NCI-H2107 (cell line): ENCODE results near the gene GSK3B.
"Not testable (repeated sequence)": the region's sequence is repeated elsewhere in the genome, so short reads cannot be mapped to it uniquely, and the experiment has no call there.

Source experiments
- DNase-seq: peaks from one replicate; lab custom pipeline; 2025; lab: John Stamatoyannopoulos, UW

Gene GSK3B

DNA sequence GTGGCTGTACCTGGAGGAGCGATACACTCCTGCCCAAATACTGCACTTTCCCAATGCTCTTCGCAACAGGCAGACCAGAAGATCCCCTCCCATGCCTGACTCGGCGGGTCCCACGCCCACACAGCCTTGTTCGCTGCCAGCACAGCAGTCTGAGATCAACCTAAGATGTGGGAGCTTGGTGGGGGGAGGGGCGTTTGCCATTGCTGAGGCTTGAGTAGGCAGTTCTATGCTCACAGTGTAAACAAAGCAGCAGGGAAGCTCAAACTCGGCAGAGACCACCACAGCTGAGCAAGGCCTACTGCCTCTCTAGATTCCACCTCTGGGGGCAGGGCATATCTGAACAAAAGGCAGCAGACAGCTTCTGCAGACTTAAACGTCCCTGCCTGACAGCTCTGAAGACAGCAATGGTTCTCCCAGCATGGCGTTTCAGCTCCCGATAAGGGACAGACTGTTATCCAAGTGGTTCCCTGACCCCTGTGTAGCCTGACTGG, 90.2 kb downstream of the GSK3B start:
- not testable (repeated sequence) for DNase-seq

DNA sequence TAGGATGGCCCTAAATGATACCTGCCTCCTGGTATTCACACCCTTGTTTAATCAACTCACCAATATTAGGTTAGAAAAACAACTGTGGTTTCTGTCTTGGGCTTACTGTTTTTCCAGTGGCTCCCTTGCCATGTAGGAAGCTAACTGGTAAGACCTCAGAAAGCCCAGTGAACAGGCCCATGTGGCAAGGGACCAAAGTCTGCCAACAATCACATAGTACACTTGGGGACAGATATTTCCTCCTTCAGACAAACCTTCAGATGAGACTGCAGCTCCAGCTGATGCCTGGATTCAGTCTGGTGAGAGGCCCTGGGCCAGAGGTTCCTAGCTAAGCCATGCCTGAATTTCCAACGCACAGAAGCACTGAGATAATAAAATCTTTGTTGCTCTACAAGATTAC, 96.1 kb downstream of the GSK3B start:
- no peak for DNase-seq

DNA sequence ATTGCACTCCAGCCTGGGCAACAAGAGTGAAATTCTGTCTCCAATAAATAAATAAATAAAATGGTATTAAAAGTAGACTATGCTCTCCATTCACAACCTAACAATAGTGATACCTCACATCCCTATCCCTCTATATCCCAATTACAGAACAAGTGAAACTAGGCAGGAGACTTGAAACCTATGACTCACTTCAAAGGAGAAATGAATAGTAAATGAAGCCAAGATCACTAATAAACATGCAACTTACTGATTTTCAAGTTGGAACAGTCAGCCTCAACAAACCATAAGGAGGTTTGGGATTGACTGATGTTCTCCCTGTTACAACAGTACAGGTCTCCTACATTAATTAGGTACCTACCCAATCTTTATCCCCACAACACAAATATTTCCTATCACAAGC, 103.4 kb downstream of the GSK3B start:
- DNase-seq, result no peak

DNA sequence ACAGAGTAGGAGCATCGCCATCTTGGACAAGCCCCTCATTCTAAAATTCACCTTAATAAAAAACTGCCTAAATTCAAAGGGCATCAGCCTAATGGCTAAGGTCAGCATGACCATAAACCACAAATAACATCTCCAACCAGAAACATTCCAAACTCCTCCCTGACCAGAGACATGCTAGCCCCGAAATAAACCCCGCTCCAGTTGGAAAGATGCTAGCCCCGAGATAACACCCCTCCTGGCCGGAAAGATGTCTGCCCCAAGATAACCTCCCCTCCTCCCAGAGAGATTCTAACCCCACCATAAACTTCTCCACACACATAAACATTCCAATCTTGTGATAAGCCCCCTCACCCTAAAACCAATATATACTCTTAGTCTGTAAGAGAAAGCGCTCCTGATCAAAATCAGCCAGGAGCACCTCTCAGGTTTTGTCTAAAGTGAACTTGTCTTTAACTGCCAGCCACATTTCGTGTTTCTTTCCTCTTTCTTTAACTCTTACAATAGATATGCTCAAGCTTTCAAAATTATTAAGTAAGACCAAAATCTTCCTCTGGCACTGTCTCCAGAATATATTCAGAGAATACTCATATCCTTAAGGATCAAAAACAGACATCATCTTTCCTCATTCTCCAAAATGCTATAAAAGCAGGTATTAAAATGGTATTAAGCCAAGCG, 104.1 kb downstream of the GSK3B start:
- DNase-seq, result no peak

DNA sequence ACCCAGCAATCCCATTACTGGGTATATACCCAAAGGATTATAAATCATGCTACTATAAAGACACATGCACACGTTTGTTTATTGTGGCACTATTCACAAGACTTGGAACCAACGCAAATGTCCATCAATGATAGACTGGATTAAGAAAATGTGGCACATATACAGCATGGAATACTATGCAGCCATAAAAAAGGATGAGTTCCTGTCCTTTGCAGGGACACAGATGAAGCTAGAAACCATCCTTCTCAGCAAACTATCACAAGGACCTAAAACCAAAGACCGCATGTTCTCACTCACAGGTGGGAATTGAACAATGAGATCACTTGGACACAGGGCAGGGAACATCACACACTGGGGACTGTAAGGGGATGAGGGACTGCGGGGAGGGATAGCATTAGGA, 107.4 kb downstream of the GSK3B start:
- not testable (repeated sequence) for DNase-seq

DNA sequence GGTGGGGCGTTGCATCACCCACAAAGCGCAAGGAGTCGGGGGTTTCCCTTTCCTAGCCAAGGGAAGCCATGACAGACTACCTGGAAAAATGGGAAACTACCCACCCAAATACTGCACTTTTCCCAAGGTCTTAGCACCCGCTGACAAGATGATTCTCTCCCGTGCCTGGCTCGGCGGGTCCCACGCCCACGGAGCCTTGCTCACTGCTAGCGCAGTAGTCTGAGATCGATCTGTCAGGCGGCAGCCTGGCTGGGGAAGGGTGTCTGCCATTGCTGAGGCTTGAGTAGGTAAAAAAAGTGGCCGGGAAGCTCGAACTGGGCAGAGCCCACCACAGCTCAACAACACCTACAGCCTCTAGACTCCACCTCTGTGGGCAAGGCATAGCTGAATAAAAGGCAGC, 112.9 kb downstream of the GSK3B start:
- DNase-seq, result no peak

DNA sequence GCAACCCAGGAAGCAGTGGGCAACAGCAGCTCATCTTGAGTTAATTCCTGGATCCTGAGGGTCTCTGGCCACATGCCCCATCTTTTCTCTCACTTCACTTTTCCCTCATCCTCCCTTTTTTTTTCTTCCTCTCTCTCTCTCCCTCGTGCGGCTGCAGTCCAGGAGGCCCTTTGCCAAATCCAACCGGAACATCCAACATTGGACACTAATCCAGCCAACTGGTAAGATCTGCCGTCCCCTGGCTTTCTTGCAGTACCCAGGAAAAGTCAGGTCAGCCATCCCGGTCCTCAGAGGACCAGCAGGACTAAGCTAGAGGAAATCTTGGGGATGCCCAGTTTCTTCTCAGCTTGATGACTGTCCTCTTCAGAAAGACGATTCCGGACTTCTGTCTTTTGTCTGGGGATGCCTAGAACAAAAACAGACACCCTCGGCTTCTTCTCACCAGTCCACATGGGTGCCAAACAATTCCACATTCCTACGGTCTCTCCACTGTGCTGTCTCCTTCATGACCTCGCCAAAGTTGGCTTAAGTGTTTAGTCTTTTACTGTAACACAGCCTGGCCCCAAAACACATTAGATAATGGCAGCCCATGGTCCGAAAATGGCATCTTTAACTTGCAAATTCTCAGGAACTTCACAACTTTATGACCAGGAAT, 115.6 kb downstream of the GSK3B start:
- DNase-seq, result no peak

DNA sequence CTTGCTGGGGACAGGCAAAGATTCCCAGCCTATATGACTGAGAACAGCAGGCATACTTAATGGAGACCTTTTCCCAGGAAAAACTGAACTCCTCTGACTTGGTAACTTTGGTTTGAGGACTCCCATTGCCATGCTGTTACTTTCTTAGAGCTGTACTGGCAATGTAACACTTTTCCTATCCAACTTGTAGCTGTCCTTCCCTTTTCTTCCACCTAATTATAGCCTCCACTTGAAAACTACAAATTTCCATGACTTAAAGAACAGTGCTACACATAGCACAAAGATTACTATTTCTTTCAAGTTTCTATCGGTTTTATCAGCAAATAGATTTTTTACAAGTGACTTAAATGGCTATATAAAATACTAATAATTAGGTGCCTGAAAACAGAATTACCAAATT, 116.9 kb downstream of the GSK3B start:
- DNase-seq, result no peak

DNA sequence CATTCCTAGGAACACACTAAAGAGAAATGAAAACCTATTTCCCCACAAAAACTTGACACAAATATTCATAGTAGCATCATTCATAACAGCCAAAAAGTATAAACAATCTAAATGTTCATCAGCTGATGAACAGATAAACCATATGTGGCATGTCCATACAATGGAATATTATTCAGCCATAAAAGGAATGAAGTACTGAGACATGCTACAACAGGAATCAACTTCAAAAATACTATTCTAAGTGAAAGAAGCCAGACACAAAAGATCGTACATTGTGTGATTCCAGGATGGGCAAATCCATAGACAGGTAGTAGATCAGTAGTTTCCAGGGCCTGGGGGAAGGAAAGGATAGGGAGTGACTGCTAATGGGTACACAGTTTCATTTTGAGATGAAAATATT, 118.0 kb downstream of the GSK3B start:
- no peak for DNase-seq

DNA sequence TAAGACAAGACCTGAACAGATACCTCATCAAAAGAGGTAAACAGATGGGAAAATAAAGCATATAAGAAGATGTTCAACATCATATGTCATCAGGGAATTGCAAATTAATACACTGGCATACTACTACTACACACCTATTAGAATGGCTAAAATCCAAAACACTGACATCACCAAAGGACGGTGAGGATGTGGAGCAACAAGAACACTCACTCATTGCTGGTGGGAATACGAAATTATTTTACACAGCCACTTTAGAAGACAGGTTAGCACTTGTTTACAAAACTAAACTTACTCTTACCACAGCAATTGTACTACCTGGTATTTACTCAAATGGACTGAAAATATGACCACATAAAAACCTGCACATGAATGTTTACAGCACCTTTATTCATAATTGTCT, 119.6 kb downstream of the GSK3B start:
- DNase-seq, result no peak

DNA sequence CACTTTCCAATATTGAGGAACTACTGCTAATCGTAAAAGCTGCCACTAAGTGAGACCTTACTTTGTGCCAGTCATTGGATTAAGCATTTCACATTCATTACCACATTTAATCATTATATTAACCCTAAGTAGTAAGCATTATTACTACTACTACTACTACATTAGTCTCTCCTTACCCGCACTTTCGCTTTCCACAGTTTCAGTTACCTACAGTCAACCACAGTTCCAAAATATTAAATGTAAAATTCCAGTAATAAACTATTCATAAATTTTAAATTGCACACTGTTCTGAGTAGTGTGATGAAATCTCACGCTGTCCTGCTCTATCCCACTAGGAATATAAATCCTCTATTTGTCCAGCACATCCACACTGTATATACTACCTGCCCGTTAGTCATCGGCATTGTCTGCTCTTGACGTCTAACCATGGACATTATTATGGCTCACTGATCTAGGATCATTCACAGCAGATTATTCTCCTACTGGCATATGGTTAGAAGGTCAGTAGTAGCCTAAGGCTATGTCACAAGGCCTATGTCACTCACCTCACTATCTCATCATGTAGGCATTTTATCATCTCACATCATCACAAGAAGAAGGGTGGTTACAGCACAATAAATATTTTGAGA, 121.1 kb downstream of the GSK3B start:
- DNase-seq, result no peak

DNA sequence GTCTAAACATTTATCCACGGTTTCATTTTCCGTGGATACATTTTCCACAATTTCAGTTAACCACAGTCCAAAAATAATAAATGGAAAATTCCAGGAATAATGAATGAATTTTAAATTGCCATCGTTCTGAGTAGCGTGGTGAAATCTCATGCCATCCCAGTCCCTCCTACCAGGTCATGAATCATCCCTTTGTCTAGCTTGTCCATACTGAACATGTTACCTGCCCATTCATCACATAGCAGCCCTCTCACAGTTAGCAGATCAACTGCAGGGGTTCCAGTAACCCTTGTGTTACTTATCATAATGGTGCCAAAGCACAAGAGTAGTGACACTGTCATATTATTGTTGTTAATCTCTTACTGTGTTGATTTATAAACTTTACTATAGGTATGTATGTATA, 124.5 kb downstream of the GSK3B start:
- DNase-seq, result no peak

DNA sequence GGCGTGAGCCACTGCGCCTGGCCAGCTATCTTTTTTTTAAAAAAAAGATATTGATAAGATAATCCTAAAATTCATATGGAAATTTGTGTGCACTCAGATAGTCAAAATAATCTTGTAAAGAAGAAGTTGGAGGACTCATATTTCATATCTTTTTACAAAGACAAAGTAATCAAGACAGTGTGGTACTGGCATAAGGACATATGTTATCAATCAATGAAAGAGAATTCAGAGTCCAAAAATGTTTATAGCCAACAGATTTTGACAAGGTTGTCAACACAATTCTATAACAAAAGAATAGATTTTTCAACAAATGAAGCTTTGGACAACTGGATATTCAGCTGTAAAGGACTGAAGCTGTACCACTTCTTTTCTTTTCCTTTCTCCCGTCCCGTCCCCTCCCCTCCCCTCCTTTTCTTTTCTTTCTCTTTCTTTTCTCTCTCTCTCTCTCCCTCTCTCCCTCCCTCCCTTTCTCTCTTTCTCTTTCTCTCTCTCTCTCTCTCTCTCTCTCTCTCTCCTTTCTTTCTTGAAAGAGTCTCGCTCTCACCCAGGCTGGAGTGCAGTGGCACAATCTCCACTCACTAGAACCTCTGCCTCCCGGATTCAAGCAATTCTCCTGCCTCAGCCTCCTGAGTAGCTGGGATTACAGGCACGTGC, 126.8 kb downstream of the GSK3B start:
- DNase-seq, result no peak

DNA sequence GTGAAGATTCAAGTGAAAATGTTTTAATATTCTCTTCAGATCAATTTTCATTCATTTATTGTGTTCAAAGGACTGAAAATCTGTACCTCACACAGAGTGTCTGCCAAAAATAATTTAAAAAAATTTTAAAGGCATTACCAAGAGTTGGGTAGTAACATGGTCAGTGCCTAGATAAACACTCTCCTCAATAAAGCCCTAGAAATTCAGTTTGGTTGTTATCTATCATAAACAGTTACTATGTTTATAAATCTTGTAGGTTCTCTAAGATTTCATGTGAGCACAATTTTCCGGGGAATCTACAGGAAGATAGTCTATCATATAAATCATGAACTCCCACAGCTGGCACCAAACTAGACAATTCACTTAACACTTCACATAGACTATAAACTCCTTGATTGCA, 128.6 kb downstream of the GSK3B start:
- no peak for DNase-seq

DNA sequence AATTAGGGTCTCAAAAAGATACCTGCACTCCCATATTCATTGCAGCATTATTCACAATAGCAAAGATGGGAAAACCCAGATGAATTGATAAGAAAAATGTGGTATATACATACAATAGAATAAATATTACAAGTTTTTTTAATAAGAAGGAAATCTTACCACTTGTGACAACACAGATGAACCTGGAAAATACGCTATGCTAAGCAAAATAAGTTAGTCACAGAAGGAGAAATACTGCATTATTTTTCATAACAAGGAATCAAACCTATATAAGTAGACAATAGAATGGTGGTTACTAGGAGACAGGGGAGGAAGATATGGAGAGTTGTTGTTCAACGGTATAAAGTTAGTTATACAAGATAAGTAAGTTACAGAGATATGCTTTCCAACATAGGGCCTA, 130.0 kb downstream of the GSK3B start:
- no peak for DNase-seq

DNA sequence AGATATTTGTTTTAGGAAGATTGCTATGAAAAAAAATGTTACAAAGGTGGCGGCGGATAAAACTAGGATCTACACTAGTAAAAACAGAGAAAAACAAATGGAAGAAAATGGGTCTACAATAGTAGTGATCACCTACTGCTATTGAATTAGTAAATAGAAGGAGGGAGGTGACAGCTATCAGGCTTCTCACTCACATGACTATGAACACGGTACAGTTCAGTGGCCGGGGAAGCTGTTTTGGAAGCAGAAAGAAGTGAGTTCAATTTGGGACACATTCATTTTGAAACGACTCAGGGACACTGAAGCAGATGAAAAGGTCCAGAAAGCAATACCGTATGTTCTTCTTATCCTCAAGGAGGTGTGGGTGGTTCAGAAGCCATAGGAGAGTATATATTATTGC, 138.3 kb downstream of the GSK3B start:
- no peak for DNase-seq

DNA sequence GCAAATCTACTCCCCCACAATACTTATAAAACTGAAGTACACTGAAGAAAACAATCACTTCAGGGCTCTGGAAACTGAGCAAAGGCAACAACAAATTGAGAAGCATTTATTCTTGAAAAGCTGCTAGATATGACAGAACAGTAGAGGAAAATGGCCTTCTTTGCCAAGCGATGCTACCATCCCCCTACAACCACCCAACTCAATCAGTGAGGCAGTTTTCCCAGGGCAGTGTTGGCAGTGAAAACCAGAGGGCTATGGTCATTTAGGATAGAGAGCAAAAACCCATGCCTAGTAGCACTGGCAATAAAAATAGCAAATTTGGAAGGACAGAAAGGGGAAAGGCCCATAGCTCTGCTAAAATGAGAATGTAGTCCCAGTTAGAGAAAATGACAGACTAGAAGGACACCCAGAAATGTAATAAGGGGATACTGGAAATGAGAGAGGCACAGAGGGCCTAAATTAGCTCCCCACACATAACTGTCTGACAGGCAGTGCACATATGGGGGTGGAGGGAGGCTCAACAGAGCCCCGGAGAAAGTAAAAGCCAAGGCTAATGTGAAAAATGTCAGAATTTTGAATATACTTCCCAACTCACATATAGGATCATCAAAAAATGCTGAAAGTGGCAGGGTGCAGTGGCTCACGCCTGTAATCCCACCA, 143.5 kb downstream of the GSK3B start:
- no peak for DNase-seq

DNA sequence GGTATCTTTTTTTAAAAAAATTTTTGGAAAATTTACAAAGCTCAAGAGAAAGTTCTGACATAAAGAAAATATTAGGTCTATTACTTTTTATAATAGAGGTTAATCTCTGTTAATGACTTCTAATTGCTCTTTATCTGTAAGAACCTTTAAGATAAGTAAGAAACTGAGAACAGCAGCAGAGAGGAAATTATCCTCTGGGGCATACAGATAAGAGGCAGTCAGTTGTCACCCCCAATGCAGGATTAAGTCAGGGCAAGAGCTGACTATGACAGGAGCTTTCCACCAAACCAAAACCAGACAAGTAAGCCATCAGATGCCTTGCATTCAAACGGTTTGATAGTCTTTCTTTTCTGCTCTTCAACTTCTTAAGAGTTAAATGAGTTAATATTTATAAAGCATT, 149.0 kb downstream of the GSK3B start:
- DNase-seq, result no peak

DNA sequence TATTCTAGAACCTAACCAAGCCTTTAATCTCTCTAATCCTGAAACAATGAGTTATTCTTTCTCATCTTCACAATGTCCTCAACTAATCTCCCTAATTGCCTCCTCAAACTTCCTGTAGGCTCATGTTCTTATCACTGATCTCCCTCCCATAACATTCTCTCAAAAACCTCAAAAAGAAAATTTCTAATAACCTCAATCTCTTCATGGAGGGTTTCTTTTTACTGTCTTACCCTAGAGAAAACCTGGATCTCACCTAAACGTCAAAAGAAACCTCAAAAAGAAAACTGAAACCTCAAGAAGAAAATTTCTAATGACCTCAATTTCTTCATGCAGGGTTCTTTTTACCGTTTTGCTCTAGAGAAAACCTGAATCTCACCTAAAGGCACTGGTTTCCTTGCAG, 150.2 kb downstream of the GSK3B start:
- DNase-seq, result no peak

DNA sequence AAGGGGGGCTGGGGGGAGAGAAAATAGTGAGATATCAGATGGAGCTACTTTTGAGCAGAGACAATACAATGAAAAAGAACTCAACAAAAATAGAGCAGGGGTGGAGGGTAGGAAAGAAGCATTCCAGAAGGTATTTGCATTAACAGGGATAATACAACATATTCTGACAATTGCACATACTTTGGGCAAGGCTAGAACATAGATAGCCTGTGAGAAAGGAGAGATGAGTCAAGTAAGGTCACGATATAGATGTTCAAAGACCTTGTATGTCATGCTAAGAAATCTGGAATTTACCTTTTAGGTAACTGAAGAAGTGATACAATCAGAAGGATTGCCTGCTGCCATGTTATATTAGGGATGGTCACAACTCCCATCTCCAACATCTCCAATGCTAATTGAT, 155.2 kb downstream of the GSK3B start:
- DNase-seq, result no peak

DNA sequence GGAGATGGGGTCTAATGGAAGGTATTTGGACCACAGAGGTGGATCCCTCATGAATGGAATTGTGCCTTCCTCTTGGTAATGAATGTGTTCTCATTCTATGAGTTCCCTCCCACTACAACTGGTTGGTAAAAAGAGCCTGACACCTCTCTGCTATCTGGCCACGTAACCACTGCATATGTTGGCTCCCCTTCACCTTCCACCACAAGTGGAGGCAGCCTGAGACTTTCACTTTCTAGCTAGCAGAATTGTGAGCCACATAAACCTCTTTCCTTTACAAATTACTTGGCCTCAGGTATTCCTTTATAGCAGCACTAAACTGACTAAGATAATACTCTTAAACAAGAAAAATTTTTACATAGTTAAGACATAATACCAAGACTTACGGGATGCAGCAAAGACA, 157.0 kb downstream of the GSK3B start:
- DNase-seq, result no peak

DNA sequence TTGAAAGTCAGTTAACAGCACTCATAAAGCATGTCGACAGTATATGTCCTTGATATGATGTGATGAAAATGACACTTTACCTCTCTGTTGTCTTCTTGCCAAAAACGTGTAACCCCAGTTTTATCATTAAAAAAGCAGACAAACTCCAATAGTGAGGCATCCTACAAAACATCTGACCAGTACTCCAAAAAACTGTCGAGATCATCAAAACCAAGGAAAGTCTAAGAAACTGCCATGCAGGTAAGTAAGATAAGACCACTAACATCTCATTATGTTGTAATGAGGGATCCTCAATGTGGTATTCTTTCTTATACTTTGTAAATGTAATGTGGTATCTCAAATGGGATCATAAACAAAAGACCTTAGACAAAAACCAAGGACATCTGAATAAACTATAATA, 160.0 kb downstream of the GSK3B start:
- DNase-seq, result no peak
